HG02973 (cell line): ENCODE measurements around the gene ZDHHC22.

Experiments used
- ATAC-seq: cut with Tn5 transposase; IDR thresholded peaks from one replicate; pipeline ENCODE4 v1.9.1; 2021; ENCODE audit warnings: moderate library complexity; ENCODE audit not compliant: unreplicated experiment

ZDHHC22 gene

GRCh38 chr14:77084985-77085384 is 56.6 kb downstream of the ZDHHC22 start:
- no peak for ATAC-seq

GRCh38 chr14:77083082-77083481 is 58.5 kb downstream of the ZDHHC22 start:
- ATAC-seq = no peak

DNA sequence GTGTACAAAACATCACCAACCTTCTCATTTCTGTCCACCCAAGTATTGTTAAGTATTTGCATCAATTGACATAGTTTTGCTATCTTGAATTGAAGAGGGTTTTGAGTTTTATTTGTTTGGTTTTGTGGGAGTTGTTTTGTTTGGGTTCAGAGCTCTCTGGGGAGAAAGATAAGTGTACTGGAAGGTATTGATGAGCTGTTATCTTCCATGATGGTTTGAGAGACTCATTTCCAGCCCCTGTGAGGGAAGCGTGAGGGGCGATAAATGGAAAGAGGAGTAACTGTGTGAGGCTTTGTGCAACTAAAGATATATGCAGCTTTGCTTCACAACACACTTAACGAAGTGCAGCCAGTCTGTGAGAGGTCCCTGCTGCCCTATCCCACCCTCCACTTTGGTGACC is 59.2 kb downstream of the ZDHHC22 start:
- ATAC-seq = no peak
